HG03565 (cell line): ENCODE results near the gene RANGAP1.
"Not testable (repeated sequence)": the region's sequence is repeated elsewhere in the genome, so short reads cannot be mapped to it uniquely, and the experiment has no call there.

ENCODE experiments used
- ATAC-seq: cut with Tn5 transposase; IDR thresholded peaks from one replicate; pipeline ENCODE4 v1.9.1; 2021; ENCODE audit warnings: mild to moderate bottlenecking, moderate library complexity; ENCODE audit not compliant: unreplicated experiment

RANGAP1 gene

GRCh38 chr22:41261541-41262249, 24.3 kb downstream of the RANGAP1 start:
- ATAC-seq = no peak

- ATAC-seq = no peak
Measured at GRCh38 chr22:41260871-41261270, 25.1 kb downstream of the RANGAP1 start.

GRCh38 chr22:41259756-41260155, 26.2 kb downstream of the RANGAP1 start:
- not testable (repeated sequence) for ATAC-seq

GRCh38 chr22:41257696-41258095, 28.3 kb downstream of the RANGAP1 start:
- ATAC-seq = no peak

GRCh38 chr22:41256254-41257253, 29.4 kb downstream of the RANGAP1 start:
- ATAC-seq = no peak

GRCh38 chr22:41254230-41254629, 31.8 kb downstream of the RANGAP1 start:
- no peak for ATAC-seq

- ATAC-seq = no peak
Measured at GRCh38 chr22:41252365-41252764, 33.6 kb downstream of the RANGAP1 start.

GRCh38 chr22:41250127-41250526, 35.9 kb downstream of the RANGAP1 start:
- ATAC-seq = no peak

- ATAC-seq = no peak
Measured at GRCh38 chr22:41249442-41249841, 36.5 kb downstream of the RANGAP1 start.

- no peak for ATAC-seq
Measured at GRCh38 chr22:41248758-41249157, 37.2 kb downstream of the RANGAP1 start.

GRCh38 chr22:41248314-41248713, 37.7 kb downstream of the RANGAP1 start:
- no peak for ATAC-seq

- ATAC-seq = no peak
Measured at GRCh38 chr22:41247703-41248102, 38.3 kb downstream of the RANGAP1 start.

- no peak for ATAC-seq
Measured at GRCh38 chr22:41245917-41246499, 40.0 kb downstream of the RANGAP1 start.

GRCh38 chr22:41243361-41243760, 42.6 kb downstream of the RANGAP1 start:
- no peak for ATAC-seq

GRCh38 chr22:41242396-41243117, 43.4 kb downstream of the RANGAP1 start:
- no peak for ATAC-seq

GRCh38 chr22:41241133-41241676, 44.8 kb downstream of the RANGAP1 start:
- no peak for ATAC-seq

- ATAC-seq = no peak
Measured at GRCh38 chr22:41240377-41241132, 45.4 kb downstream of the RANGAP1 start, which contains the start of gene CHADL. CHADL (minus strand) TSS chr22:41240931; CDS start chr22:41240881, 50 bp downstream.

GRCh38 chr22:41239443-41240128, 46.4 kb downstream of the RANGAP1 start:
- no peak for ATAC-seq
